ENCODE data around the gene MAD1L1.

- TF ChIP-seq RAD21 (IDR thresholded peaks at IDR 0.05; ENCODE audit: low read length): no peak
- TF ChIP-seq MXI1 (IDR thresholded peaks at IDR 0.05; ENCODE audit: borderline replicate concordance, low read depth, low read length): no peak
- no peak for TF ChIP-seq CTCF (conservative IDR thresholded peaks at IDR 0.05; ENCODE audit: low read depth, low read length)
- TF ChIP-seq FOS (IDR thresholded peaks at IDR 0.05; ENCODE audit: low read depth, low read length): no peak
- TF ChIP-seq POLR2A (IDR thresholded peaks at IDR 0.05; ENCODE audit: low read depth, low read length): no peak
- TF ChIP-seq SMC3 (IDR thresholded peaks at IDR 0.05; ENCODE audit: low read depth, low read length): no peak
- TF ChIP-seq BHLHE40 (IDR thresholded peaks at IDR 0.05; ENCODE audit: low read depth, low read length): no peak
- TF ChIP-seq, protein P1, sequence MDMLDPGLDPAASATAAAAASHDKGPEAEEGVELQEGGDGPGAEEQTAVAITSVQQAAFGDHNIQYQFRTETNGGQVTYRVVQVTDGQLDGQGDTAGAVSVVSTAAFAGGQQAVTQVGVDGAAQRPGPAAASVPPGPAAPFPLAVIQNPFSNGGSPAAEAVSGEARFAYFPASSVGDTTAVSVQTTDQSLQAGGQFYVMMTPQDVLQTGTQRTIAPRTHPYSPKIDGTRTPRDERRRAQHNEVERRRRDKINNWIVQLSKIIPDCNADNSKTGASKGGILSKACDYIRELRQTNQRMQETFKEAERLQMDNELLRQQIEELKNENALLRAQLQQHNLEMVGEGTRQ (IDR thresholded peaks at IDR 0.05; ENCODE audit: low read depth, low read length): no peak
These were observed 39.8 kb downstream of the MAD1L1 start for GRCh38 chr7:2192831-2193534.
